CD14-positive monocyte (primary cell): Measurements from ENCODE around the gene MORN5. TPM values are rescaled to one million over a fixed set of nuclear protein-coding genes. Genes with fewer than 3 reads are reported as not detected.

Experiments used
- DNase-seq, 3 donors: peaks; one replicate each; pipeline ENCODE4 v3.0.0-alpha.2; 2011 to 2022
- H2AFZ ChIP-seq: 2 replicates; pipeline ENCODE4 v1.6.0; 2012; ENCODE audit warnings: mild to moderate bottlenecking, low read depth, low read length, inconsistent platforms; ENCODE audit not compliant: insufficient read depth, poor library complexity, severe bottlenecking
- H3K27ac ChIP-seq, 2 donors: 1 replicate in 1 of 2; 2 replicates in 1 of 2; pipeline ENCODE4 v1.5.1; 2012 to 2013; ENCODE audit warnings: low read length in 2 of 2, control low read depth in 1 of 2, inconsistent platforms in 1 of 2, low read depth in 1 of 2, mild to moderate bottlenecking in 1 of 2
- H3K27me3 ChIP-seq, 2 donors: one replicate each; pipeline versions ENCODE4 v1.6.0 to v1.6.1; 2011 to 2013; ENCODE audit warnings: low read length in 2 of 2; ENCODE audit not compliant: control insufficient read depth in 2 of 2, insufficient read depth in 2 of 2
- H3K36me3 ChIP-seq, 2 donors: replicated peaks in 1 of 2; 1 replicate in 1 of 2; 2 replicates in 1 of 2; pipeline versions ENCODE4 v1.5.1 to v1.6.1; 2012 to 2013; ENCODE audit warnings: low read length in 2 of 2, control low read depth in 1 of 2, inconsistent platforms in 1 of 2, mild to moderate bottlenecking in 1 of 2; ENCODE audit not compliant: insufficient read depth in 2 of 2, control insufficient read depth in 1 of 2
- H3K4me1 ChIP-seq, 2 donors: 1 replicate in 1 of 2; 2 replicates in 1 of 2; pipeline versions ENCODE4 v1.5.1 to v1.6.1; 2012 to 2013; ENCODE audit warnings: low read length in 2 of 2, control low read depth in 1 of 2, inconsistent platforms in 1 of 2, mild to moderate bottlenecking in 1 of 2, moderate library complexity in 1 of 2; ENCODE audit not compliant: insufficient read depth in 2 of 2, control insufficient read depth in 1 of 2
- H3K4me2 ChIP-seq: replicated peaks from 2 replicates; pipeline ENCODE3; 2012; ENCODE audit warnings: low read length, moderate library complexity, mild to moderate bottlenecking; ENCODE audit not compliant: poor library complexity, severe bottlenecking; ENCODE audit errors: extremely low read depth
- H3K4me3 ChIP-seq, 3 experiments: fragments of 200-600 bp in 1 of 3; sonication (generic) in 1 of 3; replicated peaks in 1 of 3; 1 replicate in 2 of 3; 2 replicates in 1 of 3; pipeline ENCODE4 v1.5.1; 2011 to 2013; ENCODE audit warnings: low read length in 3 of 3, mild to moderate bottlenecking in 3 of 3, control low read depth in 2 of 3, low read depth in 2 of 3, inconsistent platforms in 1 of 3, moderate library complexity in 1 of 3
- H3K79me2 ChIP-seq: 2 replicates; pipeline ENCODE4 v1.6.0; 2012; ENCODE audit warnings: mild to moderate bottlenecking, control low read depth, inconsistent platforms, low read length, moderate library complexity; ENCODE audit not compliant: insufficient read depth
- H3K9ac ChIP-seq: 2 replicates; pipeline ENCODE4 v1.6.0; 2017; ENCODE audit warnings: low read length, mild to moderate bottlenecking; ENCODE audit not compliant: insufficient read depth, poor library complexity, severe bottlenecking
- H3K9me3 ChIP-seq, 2 donors: replicated peaks in 1 of 2; 1 replicate in 1 of 2; 2 replicates in 1 of 2; pipeline versions ENCODE4 v1.5.1 to v1.6.1; 2012 to 2013; ENCODE audit warnings: low read length in 2 of 2, control low read depth in 1 of 2; ENCODE audit not compliant: control insufficient read depth in 1 of 2, insufficient read depth in 1 of 2
- H4K20me1 ChIP-seq: 2 replicates; pipeline ENCODE4 v1.6.0; 2012; ENCODE audit warnings: mild to moderate bottlenecking, low read length, control low read depth, moderate library complexity; ENCODE audit not compliant: insufficient read depth
- H3K27ac Mint-ChIP-seq, 7 donors: one replicate each; pipeline ENCODE4 v1.8.0; 2020; ENCODE audit warnings: mild to moderate bottlenecking in 7 of 7, mixed read lengths in 7 of 7, moderate library complexity in 6 of 7, inconsistent platforms in 2 of 7
- H3K27me3 Mint-ChIP-seq, 3 donors: one replicate each; pipeline ENCODE4 v1.8.0; 2021 to 2022; ENCODE audit warnings: low read depth in 3 of 3, mild to moderate bottlenecking in 3 of 3, mixed read lengths in 3 of 3, moderate library complexity in 3 of 3, inconsistent platforms in 1 of 3
- H3K36me3 Mint-ChIP-seq, 2 donors: one replicate each; pipeline ENCODE4 v1.8.0; 2020; ENCODE audit warnings: mixed read lengths in 2 of 2, inconsistent platforms in 1 of 2, mild to moderate bottlenecking in 1 of 2
- H3K4me1 Mint-ChIP-seq: one replicate; pipeline ENCODE4 v1.8.0; 2020; ENCODE audit warnings: mild to moderate bottlenecking, mixed read lengths
- H3K4me3 Mint-ChIP-seq, 2 donors: one replicate each; pipeline ENCODE4 v1.8.0; 2020; ENCODE audit warnings: mild to moderate bottlenecking in 2 of 2, mixed read lengths in 2 of 2, moderate library complexity in 1 of 2
- H3K9me3 Mint-ChIP-seq, 7 donors: one replicate each; pipeline ENCODE4 v1.8.0; 2020 to 2022; ENCODE audit warnings: mixed read lengths in 7 of 7, mild to moderate bottlenecking in 6 of 7, moderate library complexity in 6 of 7, inconsistent platforms in 2 of 7
- WGBS: methylation state at CpG from one replicate; pipeline ENCODE4 v1.1.5; 2013; ENCODE audit warnings: missing lambda C conversion rate; ENCODE audit not compliant: insufficient coverage; 5-methylcytosine and 5-hydroxymethylcytosine counted together
- intact Hi-C, 2 donors: fragments of 100-400 bp; cut with micrococcal nuclease; formaldehyde crosslinking; loops; one replicate each; pipeline versions ENCODE4 v1.15.0 to v1.15.1; 2023
- polyA plus RNA-seq, 3 donors: library from polyadenylated mRNA; depleted of rRNA in 1 of 3; unstranded in 2 of 3; stranded (reverse) in 1 of 3; fragments of 300-500 nt in 2 of 3; fragments of >200 nt in 1 of 3; fragmentation: Illumina TruSeq in 2 of 3; gene quantifications; 1 replicate in 2 of 3; 2 replicates in 1 of 3; pipeline ENCODE4 v1.2.3, GENCODE V29; 2012 to 2021
- TF ChIP-seq, protein P1 (sequence below): fragments of 200-600 bp; IDR thresholded peaks from one replicate; pipeline ENCODE4 v1.8.0; 2022; ENCODE audit warnings: antibody characterized with exemption, mild to moderate bottlenecking

The MORN5 gene
- polyA plus RNA-seq, 3 donors: not detected

DNA sequence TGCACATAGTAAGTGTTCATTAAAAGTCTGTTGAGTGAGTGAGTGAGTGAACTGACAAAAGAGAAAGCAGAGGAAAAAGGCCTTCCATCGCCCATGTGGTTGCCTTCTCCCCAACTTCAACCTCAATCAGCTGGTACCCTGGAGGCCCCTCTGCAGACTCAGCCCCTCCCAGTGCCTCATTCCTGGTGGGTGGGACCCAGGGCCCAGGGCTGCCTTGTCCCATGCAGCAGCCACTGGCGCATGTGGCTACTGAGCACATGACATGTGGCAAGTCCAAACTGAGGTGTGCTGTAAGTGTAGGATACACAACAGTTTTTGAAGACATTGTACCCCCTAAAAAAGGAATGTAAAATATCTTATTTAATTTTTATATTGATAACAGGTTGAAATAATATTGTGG lies 29.7 kb upstream of the MORN5 start:
- Histone ChIP-seq H4K20me1 (no peaks in the 10 kb centered on the region), H3K79me2 (no peaks in the 10 kb centered on the region), H3K4me2 (no peak overlapping the region), H3K9ac (no peak overlapping the region), H3K9me3 (peaks cover 0 to 5% of the 10 kb centered on the region in 2 donors), H3K27ac (no peak overlapping the region), H3K4me3 (no peak overlapping the region), H2AFZ (no peak overlapping the region), H3K4me1 (peaks cover 4 to 9% of the 10 kb centered on the region in 2 donors), H3K27me3 (peaks cover 18 to 34% of the 10 kb centered on the region in 2 donors), H3K36me3 (no peaks in the 10 kb centered on the region)
- Mint-ChIP-seq H3K4me1 (peaks cover 10% of the 10 kb centered on the region), H3K36me3 (no peaks in the 10 kb centered on the region), H3K9me3 (peaks cover 0 to 4% (median 1%) of the 10 kb centered on the region in 7 donors), H3K27me3 (peaks cover 31 to 48% (median 41%) of the 10 kb centered on the region in 3 donors), H3K27ac (no peak overlapping the region), H3K4me3 (no peak overlapping the region)
- WGBS: no CpG with 5 or more reads among the region's 2 CpGs
- intact Hi-C loops: loop anchor here (5.0 to 10.0 kb wide), 3 partner anchors 322 to 685 kb away; no protein-coding TSS in a partner anchor
- no peak for DNase-seq
- TF ChIP-seq, protein P1, sequence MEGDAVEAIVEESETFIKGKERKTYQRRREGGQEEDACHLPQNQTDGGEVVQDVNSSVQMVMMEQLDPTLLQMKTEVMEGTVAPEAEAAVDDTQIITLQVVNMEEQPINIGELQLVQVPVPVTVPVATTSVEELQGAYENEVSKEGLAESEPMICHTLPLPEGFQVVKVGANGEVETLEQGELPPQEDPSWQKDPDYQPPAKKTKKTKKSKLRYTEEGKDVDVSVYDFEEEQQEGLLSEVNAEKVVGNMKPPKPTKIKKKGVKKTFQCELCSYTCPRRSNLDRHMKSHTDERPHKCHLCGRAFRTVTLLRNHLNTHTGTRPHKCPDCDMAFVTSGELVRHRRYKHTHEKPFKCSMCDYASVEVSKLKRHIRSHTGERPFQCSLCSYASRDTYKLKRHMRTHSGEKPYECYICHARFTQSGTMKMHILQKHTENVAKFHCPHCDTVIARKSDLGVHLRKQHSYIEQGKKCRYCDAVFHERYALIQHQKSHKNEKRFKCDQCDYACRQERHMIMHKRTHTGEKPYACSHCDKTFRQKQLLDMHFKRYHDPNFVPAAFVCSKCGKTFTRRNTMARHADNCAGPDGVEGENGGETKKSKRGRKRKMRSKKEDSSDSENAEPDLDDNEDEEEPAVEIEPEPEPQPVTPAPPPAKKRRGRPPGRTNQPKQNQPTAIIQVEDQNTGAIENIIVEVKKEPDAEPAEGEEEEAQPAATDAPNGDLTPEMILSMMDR: no peak

DNA sequence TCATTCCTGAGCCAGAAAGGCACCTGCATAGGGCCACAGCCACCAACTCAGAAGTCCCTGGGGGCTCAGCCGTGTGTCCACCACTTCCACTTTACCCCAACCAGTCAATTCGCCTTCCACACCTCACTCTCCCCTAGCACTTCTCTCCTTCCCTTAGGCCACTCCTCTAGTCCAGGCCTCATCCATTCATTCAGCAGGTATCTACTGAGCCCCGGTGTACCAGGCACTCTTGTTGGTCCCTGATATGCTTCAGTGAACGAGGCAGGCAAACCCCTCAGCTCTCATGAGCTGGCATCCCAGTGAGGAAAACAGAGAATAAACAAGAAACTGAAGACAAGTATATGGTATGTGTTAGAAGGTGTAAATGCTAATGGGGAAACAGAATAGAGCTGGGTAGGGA lies 28.9 kb upstream of the MORN5 start:
- Mint-ChIP-seq H3K4me3 (peak overlapping the region in 1 of 2 donors; percentile 43), H3K9me3 (peaks cover 0 to 3% (median under 1%) of the 10 kb centered on the region in 7 donors), H3K27me3 (peaks cover 24 to 41% (median 32%) of the 10 kb centered on the region in 3 donors), H3K36me3 (no peaks in the 10 kb centered on the region), H3K4me1 (peaks cover 7% of the 10 kb centered on the region), H3K27ac (no peak overlapping the region)
- H3K27ac ChIP-seq: no peak overlapping the region
- no peak overlapping the region for H2AFZ ChIP-seq
- TF ChIP-seq, protein P1: no peak
- H4K20me1 ChIP-seq: no peaks in the 10 kb centered on the region
- peaks cover 14 to 28% of the 10 kb centered on the region in 2 donors for H3K27me3 ChIP-seq
- H3K4me2 ChIP-seq: no peak overlapping the region
- peaks cover 4 to 9% of the 10 kb centered on the region in 2 donors for H3K4me1 ChIP-seq
- no peak for DNase-seq
- WGBS: 84% methylated on average over 2 of the region's 4 CpGs
- no peaks in the 10 kb centered on the region for H3K79me2 ChIP-seq
- no peak overlapping the region for H3K4me3 ChIP-seq
- H3K36me3 ChIP-seq: no peaks in the 10 kb centered on the region
- H3K9me3 ChIP-seq: peaks cover 0 to 5% of the 10 kb centered on the region in 2 donors
- intact Hi-C loops: no loop called here
- H3K9ac ChIP-seq: no peak overlapping the region
